Muscle layer of duodenum (tissue), 2 donors: Measurements from ENCODE around the gene EEIG1.

Experiments
- H3K27ac ChIP-seq: one replicate; pipeline ENCODE4 v1.7.0; 2013; ENCODE audit warnings: mild to moderate bottlenecking, low read length
- H3K27me3 ChIP-seq: one replicate; pipeline ENCODE4 v1.7.0; 2013; ENCODE audit warnings: low read depth, mild to moderate bottlenecking, control low read depth, low read length
- H3K36me3 ChIP-seq, 2 donors: one replicate each; pipeline ENCODE4 v1.7.0; 2013; ENCODE audit warnings: low read length in 2 of 2, control low read depth in 1 of 2, mild to moderate bottlenecking in 1 of 2; ENCODE audit not compliant: insufficient read depth in 2 of 2, control insufficient read depth in 1 of 2
- H3K4me1 ChIP-seq, 2 donors: one replicate each; pipeline ENCODE4 v1.7.0; 2013; ENCODE audit warnings: low read length in 2 of 2, mild to moderate bottlenecking in 2 of 2, control low read depth in 1 of 2, moderate library complexity in 1 of 2; ENCODE audit not compliant: insufficient read depth in 2 of 2, control insufficient read depth in 1 of 2
- H3K4me3 ChIP-seq, 2 donors: one replicate each; pipeline ENCODE4 v1.7.0; 2013; ENCODE audit warnings: low read length in 2 of 2, low read depth in 1 of 2, mild to moderate bottlenecking in 1 of 2
- H3K9me3 ChIP-seq, 2 donors: one replicate each; pipeline ENCODE4 v1.7.0; 2013; ENCODE audit warnings: low read length in 2 of 2, control low read depth in 1 of 2, mild to moderate bottlenecking in 1 of 2; ENCODE audit not compliant: control insufficient read depth in 1 of 2
- donor health status: healthy.

The EEIG1 gene

GRCh38 chr9:128011071-128011817 is 30.5 kb upstream of the EEIG1 start:
- Histone ChIP-seq H3K27me3 (no peaks in the 10 kb centered on the region), H3K36me3 (no peaks in the 10 kb centered on the region), H3K27ac (no peak overlapping the region), H3K4me3 (no peak overlapping the region), H3K9me3 (peaks cover 0 to 4% of the 10 kb centered on the region in 2 donors), H3K4me1 (peaks cover 0 to 8% of the 10 kb centered on the region in 2 donors)

GRCh38 chr9:128009639-128010038 is 28.9 kb upstream of the EEIG1 start:
- Histone ChIP-seq H3K9me3 (peaks cover 0 to 4% of the 10 kb centered on the region in 2 donors), H3K27ac (no peak overlapping the region), H3K4me3 (no peak overlapping the region), H3K36me3 (no peaks in the 10 kb centered on the region), H3K27me3 (no peaks in the 10 kb centered on the region), H3K4me1 (peaks cover 0 to 8% of the 10 kb centered on the region in 2 donors)

GRCh38 chr9:128008171-128008570 is 27.4 kb upstream of the EEIG1 start:
- peaks cover 0 to 4% of the 10 kb centered on the region in 2 donors for H3K9me3 ChIP-seq
- no peaks in the 10 kb centered on the region for H3K36me3 ChIP-seq
- peaks cover 0 to 8% of the 10 kb centered on the region in 2 donors for H3K4me1 ChIP-seq
- H3K4me3 ChIP-seq, result no peak overlapping the region
- H3K27ac ChIP-seq, result no peak overlapping the region
- H3K27me3 ChIP-seq, result no peaks in the 10 kb centered on the region

- H3K4me1 ChIP-seq, result peaks cover 0 to 8% of the 10 kb centered on the region in 2 donors
- no peak overlapping the region for H3K4me3 ChIP-seq
- peaks cover 0 to 4% of the 10 kb centered on the region in 2 donors for H3K9me3 ChIP-seq
- no peaks in the 10 kb centered on the region for H3K36me3 ChIP-seq
- peak overlapping the region; percentile 60 for H3K27ac ChIP-seq
- no peaks in the 10 kb centered on the region for H3K27me3 ChIP-seq
Observed at GRCh38 chr9:128007566-128008138, 26.9 kb upstream of the EEIG1 start.

GRCh38 chr9:128006332-128006996 is 25.7 kb upstream of the EEIG1 start:
- H3K4me1 ChIP-seq, result peaks cover 0 to 8% of the 10 kb centered on the region in 2 donors

GRCh38 chr9:128005923-128006322 is 25.1 kb upstream of the EEIG1 start:
- no peak overlapping the region for H3K4me3 ChIP-seq
- no peak overlapping the region for H3K27ac ChIP-seq
- H3K9me3 ChIP-seq, result peaks cover 0 to 4% of the 10 kb centered on the region in 2 donors
- peaks cover 0 to 8% of the 10 kb centered on the region in 2 donors for H3K4me1 ChIP-seq
- no peaks in the 10 kb centered on the region for H3K27me3 ChIP-seq
- no peaks in the 10 kb centered on the region for H3K36me3 ChIP-seq

More at GRCh38 chr9:128006332-128006996, 25.7 kb upstream of the EEIG1 start:
- H3K9me3 ChIP-seq, result peaks cover 0 to 4% of the 10 kb centered on the region in 2 donors
- no peak overlapping the region for H3K27ac ChIP-seq
- no peaks in the 10 kb centered on the region for H3K27me3 ChIP-seq
- no peaks in the 10 kb centered on the region for H3K36me3 ChIP-seq
- no peak overlapping the region for H3K4me3 ChIP-seq

- H3K27me3 ChIP-seq, result no peaks in the 10 kb centered on the region
- H3K27ac ChIP-seq, result no peak overlapping the region
- no peak overlapping the region for H3K4me3 ChIP-seq
- peaks cover 0 to 8% of the 10 kb centered on the region in 2 donors for H3K4me1 ChIP-seq
- peaks cover 0 to 4% of the 10 kb centered on the region in 2 donors for H3K9me3 ChIP-seq
- H3K36me3 ChIP-seq, result no peaks in the 10 kb centered on the region
Observed at GRCh38 chr9:128003966-128004604, 23.3 kb upstream of the EEIG1 start.

GRCh38 chr9:128002959-128003358 is 22.2 kb upstream of the EEIG1 start:
- Histone ChIP-seq H3K36me3 (no peaks in the 10 kb centered on the region), H3K27me3 (no peaks in the 10 kb centered on the region), H3K9me3 (no peaks in the 10 kb centered on the region), H3K4me1 (peaks cover 0 to 8% of the 10 kb centered on the region in 2 donors), H3K4me3 (no peak overlapping the region), H3K27ac (no peak overlapping the region)

- no peak overlapping the region for H3K4me3 ChIP-seq
- no peaks in the 10 kb centered on the region for H3K9me3 ChIP-seq
- H3K4me1 ChIP-seq, result peaks cover 0 to 3% of the 10 kb centered on the region in 2 donors
- H3K27me3 ChIP-seq, result no peaks in the 10 kb centered on the region
- no peak overlapping the region for H3K27ac ChIP-seq
- no peaks in the 10 kb centered on the region for H3K36me3 ChIP-seq
Observed at GRCh38 chr9:128001779-128002298, 21.1 kb upstream of the EEIG1 start.

GRCh38 chr9:128001151-128001778 is 20.5 kb upstream of the EEIG1 start:
- Histone ChIP-seq H3K36me3 (no peaks in the 10 kb centered on the region), H3K9me3 (no peaks in the 10 kb centered on the region), H3K27me3 (no peaks in the 10 kb centered on the region), H3K4me3 (no peak overlapping the region), H3K4me1 (no peaks in the 10 kb centered on the region), H3K27ac (no peak overlapping the region)
